Ammon's horn (tissue), 1 donor: ENCODE results near the gene POM121C.
"Not testable (repeated sequence)": the region's sequence is repeated elsewhere in the genome, so short reads cannot be mapped to it uniquely, and the experiment has no call there.

ENCODE experiments used
- DNase-seq: peaks from one replicate; pipeline ENCODE4 v3.0.0-alpha.2; 2016; ENCODE audit warnings: low spot score

The POM121C gene

GRCh38 chr7:75393194-75393593 lies 92.9 kb downstream of the POM121C start:
- not testable (repeated sequence) for DNase-seq

- not testable (repeated sequence) for DNase-seq
Measured at GRCh38 chr7:75374519-75375317, 111.4 kb downstream of the POM121C start.

- DNase-seq = not testable (repeated sequence)
Measured at GRCh38 chr7:75374144-75374518, 112.0 kb downstream of the POM121C start.

- DNase-seq = not testable (repeated sequence)
Measured at GRCh38 chr7:75367313-75367712, 118.8 kb downstream of the POM121C start.
